GM23248 (cell line): ENCODE results near the gene TGM3. TPM values are rescaled to one million over a fixed set of nuclear protein-coding genes. Genes with fewer than 3 reads are reported as not detected.

ENCODE experiments used
- DNase-seq: peaks from one replicate; pipeline ENCODE4 v3.0.0-alpha.2; 2015
- H2AFZ ChIP-seq: fragments of 200-600 bp; sonication (generic); 2 replicates; pipeline ENCODE4 v1.6.1; 2016; ENCODE audit warnings: antibody characterized with exemption
- H3F3A ChIP-seq: fragments of 200-600 bp; sonication (generic); 2 replicates; pipeline ENCODE4 v1.6.1; 2016; ENCODE audit warnings: mild to moderate bottlenecking, antibody characterized with exemption, mixed run types; ENCODE audit not compliant: insufficient read depth
- H3K27ac ChIP-seq: fragments of 200-600 bp; sonication (generic); 2 replicates; pipeline ENCODE4 v1.5.1; 2016; ENCODE audit warnings: mild to moderate bottlenecking
- H3K27me3 ChIP-seq: fragments of 200-600 bp; sonication (generic); replicated peaks from 2 replicates; pipeline ENCODE4 v1.6.1; 2016; ENCODE audit warnings: mild to moderate bottlenecking; ENCODE audit not compliant: insufficient read depth
- H3K36me3 ChIP-seq: fragments of 200-600 bp; sonication (generic); 2 replicates; pipeline ENCODE4 v1.6.1; 2016; ENCODE audit warnings: low read depth, mild to moderate bottlenecking
- H3K4me1 ChIP-seq: fragments of 200-600 bp; sonication (generic); 2 replicates; pipeline ENCODE4 v1.6.1; 2016; ENCODE audit warnings: mild to moderate bottlenecking; ENCODE audit not compliant: insufficient read depth
- H3K4me2 ChIP-seq: fragments of 200-600 bp; sonication (generic); one replicate; pipeline ENCODE4 v1.6.1; 2016; ENCODE audit warnings: mild to moderate bottlenecking; ENCODE audit not compliant: unreplicated experiment
- H3K4me3 ChIP-seq: fragments of 200-600 bp; sonication (generic); 2 replicates; pipeline ENCODE4 v1.5.1; 2016; ENCODE audit warnings: mild to moderate bottlenecking
- H3K79me2 ChIP-seq: fragments of 200-600 bp; sonication (generic); 2 replicates; pipeline ENCODE4 v1.6.1; 2016; ENCODE audit warnings: mild to moderate bottlenecking; ENCODE audit not compliant: insufficient read depth
- H3K9ac ChIP-seq: fragments of 200-600 bp; sonication (generic); 2 replicates; pipeline ENCODE4 v1.6.1; 2016; ENCODE audit warnings: mild to moderate bottlenecking
- H3K9me2 ChIP-seq: fragments of 200-600 bp; sonication (generic); 2 replicates; pipeline ENCODE4 v1.6.1; 2016; ENCODE audit warnings: mixed run types, mild to moderate bottlenecking, moderate library complexity; ENCODE audit not compliant: insufficient read depth
- H3K9me3 ChIP-seq: fragments of 200-600 bp; sonication (generic); one replicate; pipeline ENCODE4 v1.6.1; 2017; ENCODE audit warnings: low read depth
- H4K20me1 ChIP-seq: fragments of 200-600 bp; sonication (generic); 2 replicates; pipeline ENCODE4 v1.6.0; 2016; ENCODE audit not compliant: insufficient read depth
- EZH2 ChIP-seq: fragments of 200-600 bp; sonication (generic); IDR thresholded peaks from 2 replicates; pipeline ENCODE4 v1.6.1; 2018; ENCODE audit warnings: antibody characterized with exemption, mild to moderate bottlenecking; ENCODE audit not compliant: insufficient read depth, poor library complexity, severe bottlenecking
- EZH2phosphoT487 ChIP-seq: fragments of 200-600 bp; sonication (generic); IDR thresholded peaks from 2 replicates; pipeline ENCODE4 v1.6.1; 2018; ENCODE audit warnings: antibody characterized with exemption, moderate library complexity, mild to moderate bottlenecking, low read depth; ENCODE audit not compliant: insufficient read depth
- WGBS, 2 experiments: methylation state at CpG; one replicate each; pipeline ENCODE4 v1.1.6; 2015 to 2017; ENCODE audit warnings: low lambda C conversion rate in 2 of 2, low coverage in 1 of 2; ENCODE audit errors: missing lambda C conversion rate in 2 of 2; 5-methylcytosine and 5-hydroxymethylcytosine counted together
- in situ Hi-C: fragments of 300-500 bp; cut with MboI; formaldehyde crosslinking; loops from 2 replicates; pipeline ENCODE4 v1.15.0; 2020
- polyA plus RNA-seq: library from polyadenylated mRNA; unstranded; fragments of >200 nt; fragmentation: Nextera tagmentation; extraction: Ambion mirVana; gene quantifications from 2 replicates; pipeline ENCODE4 v1.2.1, GENCODE V29; 2016
- total RNA-seq: library from RNA; depleted of rRNA; stranded (reverse); fragments of >200 nt; shearing (Covaris generic); gene quantifications from 2 replicates; pipeline ENCODE4 v1.2.3, GENCODE V29; 2014

Gene TGM3
- total and polyA plus RNA-seq, 2 experiments from 2014 or later: 0.11 to 0.25 TPM

- in situ Hi-C loops: no loop called here
- Histone ChIP-seq H3F3A (no peaks in the 10 kb centered on the region), H3K36me3 (no peaks in the 10 kb centered on the region), H4K20me1 (no peaks in the 10 kb centered on the region), H3K4me1 (no peaks in the 10 kb centered on the region), H3K27ac (no peak overlapping the region), H2AFZ (no peak overlapping the region), H3K4me2 (no peak overlapping the region), H3K9ac (no peak overlapping the region), H3K4me3 (no peak overlapping the region), H3K9me2 (no peaks in the 10 kb centered on the region), H3K79me2 (no peaks in the 10 kb centered on the region), H3K9me3 (no peaks in the 10 kb centered on the region), H3K27me3 (no peaks in the 10 kb centered on the region)
- TF ChIP-seq EZH2phosphoT487 (no peak), EZH2 (no peak)
- no peak for DNase-seq
- 81 to 84% methylated on average over 9 of the region's 9 CpGs for WGBS, 2 experiments
Observed at GRCh38 chr20:2335096-2335870, 39.5 kb downstream of the TGM3 start.

GRCh38 chr20:2336471-2336870 is 40.7 kb downstream of the TGM3 start:
- H3F3A ChIP-seq: no peaks in the 10 kb centered on the region
- no peaks in the 10 kb centered on the region for H4K20me1 ChIP-seq
- H3K4me2 ChIP-seq: no peak overlapping the region
- WGBS, 2 experiments: 51 to 61% methylated on average over 4 of the region's 4 CpGs
- no peak overlapping the region for H2AFZ ChIP-seq
- H3K4me1 ChIP-seq: no peaks in the 10 kb centered on the region
- no peak overlapping the region for H3K4me3 ChIP-seq
- H3K79me2 ChIP-seq: no peaks in the 10 kb centered on the region
- no peaks in the 10 kb centered on the region for H3K9me2 ChIP-seq
- no peaks in the 10 kb centered on the region for H3K27me3 ChIP-seq
- no peak overlapping the region for H3K9ac ChIP-seq
- DNase-seq: no peak
- no peaks in the 10 kb centered on the region for H3K9me3 ChIP-seq
- no peaks in the 10 kb centered on the region for H3K36me3 ChIP-seq
- in situ Hi-C loops: no loop called here
- no peak for TF ChIP-seq EZH2
- no peak overlapping the region for H3K27ac ChIP-seq

- 55 to 64% methylated on average over 5 of the region's 5 CpGs for WGBS, 2 experiments
- H2AFZ ChIP-seq: no peak overlapping the region
- H4K20me1 ChIP-seq: no peaks in the 10 kb centered on the region
- no peak overlapping the region for H3K4me2 ChIP-seq
- H3K9me2 ChIP-seq: no peaks in the 10 kb centered on the region
- no peaks in the 10 kb centered on the region for H3K36me3 ChIP-seq
- H3K79me2 ChIP-seq: no peaks in the 10 kb centered on the region
- no peaks in the 10 kb centered on the region for H3K4me1 ChIP-seq
- H3K27me3 ChIP-seq: no peaks in the 10 kb centered on the region
- no peak for DNase-seq
- no peak overlapping the region for H3K4me3 ChIP-seq
- no peak overlapping the region for H3K9ac ChIP-seq
- TF ChIP-seq EZH2phosphoT487 (no peak), EZH2 (no peak)
- in situ Hi-C loops: no loop called here
- H3K9me3 ChIP-seq: no peaks in the 10 kb centered on the region
- no peaks in the 10 kb centered on the region for H3F3A ChIP-seq
- no peak overlapping the region for H3K27ac ChIP-seq
Observed at GRCh38 chr20:2337142-2337541, 41.3 kb downstream of the TGM3 start.

GRCh38 chr20:2338411-2339066 is 42.7 kb downstream of the TGM3 start:
- Histone ChIP-seq H3K4me3 (no peak overlapping the region), H3K27me3 (no peaks in the 10 kb centered on the region), H4K20me1 (no peaks in the 10 kb centered on the region), H3K9me3 (no peaks in the 10 kb centered on the region), H3F3A (no peaks in the 10 kb centered on the region), H3K79me2 (no peaks in the 10 kb centered on the region), H3K4me1 (no peaks in the 10 kb centered on the region), H3K27ac (no peak overlapping the region), H2AFZ (no peak overlapping the region), H3K9me2 (no peaks in the 10 kb centered on the region), H3K36me3 (no peaks in the 10 kb centered on the region), H3K4me2 (no peak overlapping the region), H3K9ac (no peak overlapping the region)
- WGBS, 2 experiments: 54 to 58% methylated on average over 5 of the region's 5 CpGs
- TF ChIP-seq EZH2phosphoT487: no peak
- TF ChIP-seq EZH2: no peak
- peak; percentile 12 for DNase-seq
- in situ Hi-C loops: no loop called here
